Measurements from ENCODE around the gene IQGAP3. TPM values are rescaled to one million over a fixed set of nuclear protein-coding genes. Genes with fewer than 3 reads are reported as not detected.

Gene IQGAP3
- total RNA-seq, 2 donors from 2014 or later = 13.6 to 22.5 TPM

DNA sequence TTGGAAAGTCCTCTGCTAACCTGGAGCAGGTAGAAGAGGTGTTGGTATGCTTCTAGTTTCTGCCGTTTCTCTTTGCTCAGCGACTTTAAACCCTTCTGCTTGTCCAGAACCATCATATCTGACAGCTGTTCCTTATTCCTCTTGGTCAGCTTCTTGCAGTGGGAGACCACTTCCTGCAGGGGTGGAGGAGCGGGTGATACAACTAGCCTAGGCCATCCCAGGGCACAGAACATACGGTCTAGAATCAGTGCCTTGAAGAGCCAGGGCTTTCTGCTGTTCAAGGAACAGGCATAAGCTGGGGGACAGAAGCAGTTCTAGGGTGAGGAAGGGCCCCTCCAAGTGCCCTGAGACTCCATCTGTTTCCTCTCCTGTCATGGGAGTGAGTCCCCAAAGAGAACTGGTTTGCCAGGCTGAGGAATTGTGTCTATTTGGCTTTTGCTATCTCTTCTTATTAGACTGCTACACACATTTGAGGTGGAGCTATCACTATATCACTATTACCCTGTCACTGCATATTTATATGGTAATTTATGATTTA, 32.5 kb downstream of the IQGAP3 start:
- no peaks in the 10 kb centered on the region for H3K9me3 Mint-ChIP-seq
- ATAC-seq (replicated peaks in 1 of 2) (no peak), DNase-seq (no peak)
- no peaks in the 10 kb centered on the region for H3K36me3 Mint-ChIP-seq (ENCODE audit: insufficient read depth in 2 of 2)
- H3K4me1 Mint-ChIP-seq (ENCODE audit: low read depth) = no peaks in the 10 kb centered on the region
- no peaks in the 10 kb centered on the region for H3K27me3 Mint-ChIP-seq (ENCODE audit: low read depth)
- no peak overlapping the region for H3K4me3 Mint-ChIP-seq
- H3K27ac Mint-ChIP-seq = no peak overlapping the region

DNA sequence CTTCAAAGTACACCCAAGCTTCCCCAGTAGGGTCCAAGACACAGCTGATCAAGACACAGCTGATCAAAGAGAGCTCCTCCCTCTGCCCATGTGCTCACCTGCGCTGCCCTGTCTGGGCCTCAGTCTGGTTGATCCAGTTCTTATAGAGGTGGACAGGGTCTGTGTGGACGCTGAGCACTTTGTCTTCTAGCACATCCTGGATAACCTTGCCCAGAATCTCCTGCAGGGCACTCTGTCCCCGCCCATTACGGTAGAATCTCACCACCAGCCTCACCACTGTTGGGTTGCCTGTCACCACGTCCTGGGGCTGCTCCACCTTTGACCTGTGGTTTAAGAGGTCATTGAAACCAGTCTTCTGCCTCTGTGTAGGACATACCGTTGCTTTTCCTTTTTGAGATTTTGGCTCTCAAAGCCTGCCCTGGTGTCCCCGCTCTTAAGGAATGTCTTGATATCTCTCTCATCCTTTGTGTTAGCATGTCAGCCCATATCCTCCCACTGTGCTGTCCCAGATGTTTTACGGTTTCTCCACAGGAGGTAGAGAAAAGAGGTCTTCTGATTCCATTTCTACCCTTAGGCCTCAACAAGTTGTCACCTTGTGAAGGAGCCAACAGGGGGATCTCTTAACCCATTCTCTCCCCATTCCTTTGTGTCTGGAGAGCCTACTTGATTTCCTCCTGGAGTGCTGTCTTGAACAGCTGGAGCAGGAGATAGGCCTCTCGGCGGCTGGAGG, 33.5 kb downstream of the IQGAP3 start:
- DNase-seq = no peak
- H3K4me1 Mint-ChIP-seq (ENCODE audit: low read depth) = no peaks in the 10 kb centered on the region
- H3K36me3 Mint-ChIP-seq (ENCODE audit: insufficient read depth in 2 of 2) = no peaks in the 10 kb centered on the region
- no peaks in the 10 kb centered on the region for H3K27me3 Mint-ChIP-seq (ENCODE audit: low read depth)
- ATAC-seq (replicated peaks in 1 of 2) = no peak
- H3K27ac Mint-ChIP-seq = no peak overlapping the region
- no peak overlapping the region for H3K4me3 Mint-ChIP-seq
- no peaks in the 10 kb centered on the region for H3K9me3 Mint-ChIP-seq

DNA sequence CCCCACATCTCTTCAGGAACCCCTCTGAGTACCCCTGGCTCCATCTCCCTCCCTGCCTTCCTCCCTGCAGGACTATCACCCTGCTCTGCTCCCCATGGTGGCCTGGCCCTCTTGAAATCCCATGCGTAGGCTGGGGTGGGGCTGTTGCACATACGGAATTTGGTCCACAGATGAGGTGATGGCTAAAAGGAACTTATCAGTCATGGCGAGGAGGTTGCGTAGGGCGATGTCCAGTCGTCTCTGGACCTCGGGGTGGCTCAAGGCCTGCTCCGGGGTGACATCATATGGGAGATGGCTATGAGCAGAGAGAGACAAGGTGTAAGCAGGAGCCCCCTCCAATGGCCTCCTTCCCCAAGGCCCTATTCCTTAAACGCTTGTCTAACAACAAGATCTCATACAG, 35.3 kb downstream of the IQGAP3 start:
- no peaks in the 10 kb centered on the region for H3K9me3 Mint-ChIP-seq
- no peak overlapping the region for H3K27ac Mint-ChIP-seq
- ATAC-seq (replicated peaks in 1 of 2) (no peak), DNase-seq (no peak)
- no peaks in the 10 kb centered on the region for H3K36me3 Mint-ChIP-seq (ENCODE audit: insufficient read depth in 2 of 2)
- no peaks in the 10 kb centered on the region for H3K27me3 Mint-ChIP-seq (ENCODE audit: low read depth)
- H3K4me3 Mint-ChIP-seq = no peak overlapping the region
- no peaks in the 10 kb centered on the region for H3K4me1 Mint-ChIP-seq (ENCODE audit: low read depth)

DNA sequence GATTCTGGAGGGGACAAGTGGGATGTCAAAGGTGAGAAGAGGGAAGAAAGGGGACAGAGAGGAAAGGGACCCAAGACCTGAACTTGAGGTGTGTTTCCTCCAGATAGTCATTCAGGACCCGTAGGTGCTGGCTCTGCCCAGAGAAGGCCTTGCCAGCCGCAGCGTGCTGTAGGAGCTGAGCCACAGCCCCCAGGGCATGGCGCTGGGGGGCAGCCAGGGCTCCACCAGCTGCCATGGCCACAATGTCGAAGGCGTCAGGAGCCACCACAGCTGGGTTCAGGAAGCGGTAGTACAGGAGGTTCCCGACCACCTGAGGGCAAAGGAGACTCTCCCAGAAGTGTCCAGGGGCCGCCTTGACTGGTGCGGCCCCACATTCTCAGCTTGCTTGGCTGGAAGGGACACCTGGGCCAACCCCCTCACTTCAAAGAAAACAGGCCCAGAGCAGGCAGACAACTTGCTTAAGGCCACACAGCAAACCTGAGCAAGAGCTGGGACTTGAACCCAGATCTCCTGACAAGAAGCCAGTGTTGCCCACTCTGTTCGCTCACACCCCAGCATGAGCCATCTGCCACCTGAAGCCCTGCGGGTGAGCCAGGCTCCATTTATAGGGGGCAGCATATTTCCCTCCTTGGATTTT, 37.8 kb downstream of the IQGAP3 start:
- Mint-ChIP-seq H3K27ac (no peak overlapping the region), H3K36me3 (ENCODE audit: insufficient read depth in 2 of 2) (no peaks in the 10 kb centered on the region), H3K27me3 (ENCODE audit: low read depth) (no peaks in the 10 kb centered on the region)

DNA sequence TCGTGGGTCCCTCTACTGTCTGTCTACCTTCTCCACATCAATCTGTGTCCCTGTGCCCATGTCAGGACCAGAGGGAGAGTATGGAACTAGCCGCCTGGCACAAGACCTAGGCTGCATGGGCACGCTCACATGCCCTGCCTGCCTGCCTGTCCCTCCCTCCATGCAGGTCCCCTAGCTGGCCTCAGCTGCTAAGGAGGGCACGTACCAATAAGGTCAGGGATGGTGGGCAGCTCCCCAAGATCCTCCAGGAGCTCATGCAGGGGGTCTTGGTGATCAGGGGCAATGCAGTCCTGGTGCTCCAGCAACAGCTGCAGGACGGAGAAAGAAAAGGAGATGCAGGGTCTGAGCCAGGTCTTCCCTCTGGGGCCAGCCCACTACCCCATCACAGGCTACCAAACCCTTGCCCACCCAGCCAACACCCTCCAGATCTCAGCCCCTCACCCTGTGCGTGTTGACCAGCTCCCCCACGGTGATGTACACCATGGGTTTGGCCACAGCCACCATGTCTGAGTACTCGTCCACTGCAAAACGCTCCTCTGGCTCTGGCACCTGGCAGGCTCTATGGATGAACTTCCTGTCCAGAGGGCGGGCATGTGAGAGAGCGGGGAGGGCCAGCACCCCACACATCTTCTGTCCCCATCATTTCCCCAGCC, 38.7 kb downstream of the IQGAP3 start:
- H3K27ac Mint-ChIP-seq = no peak overlapping the region
- H3K9me3 Mint-ChIP-seq = no peaks in the 10 kb centered on the region
- H3K4me1 Mint-ChIP-seq (ENCODE audit: low read depth) = no peaks in the 10 kb centered on the region
- ATAC-seq (replicated peaks in 1 of 2) (no peak), DNase-seq (no peak)
- no peaks in the 10 kb centered on the region for H3K27me3 Mint-ChIP-seq (ENCODE audit: low read depth)
- H3K36me3 Mint-ChIP-seq (ENCODE audit: insufficient read depth in 2 of 2) = no peaks in the 10 kb centered on the region
- H3K4me3 Mint-ChIP-seq = no peak overlapping the region

More for the DNA sequence above, 37.8 kb downstream of the IQGAP3 start:
- no peaks in the 10 kb centered on the region for H3K9me3 Mint-ChIP-seq
- no peak overlapping the region for H3K4me3 Mint-ChIP-seq
- no peak for DNase-seq
- ATAC-seq (replicated peaks in 1 of 2) = no peak
- no peaks in the 10 kb centered on the region for H3K4me1 Mint-ChIP-seq (ENCODE audit: low read depth)

DNA sequence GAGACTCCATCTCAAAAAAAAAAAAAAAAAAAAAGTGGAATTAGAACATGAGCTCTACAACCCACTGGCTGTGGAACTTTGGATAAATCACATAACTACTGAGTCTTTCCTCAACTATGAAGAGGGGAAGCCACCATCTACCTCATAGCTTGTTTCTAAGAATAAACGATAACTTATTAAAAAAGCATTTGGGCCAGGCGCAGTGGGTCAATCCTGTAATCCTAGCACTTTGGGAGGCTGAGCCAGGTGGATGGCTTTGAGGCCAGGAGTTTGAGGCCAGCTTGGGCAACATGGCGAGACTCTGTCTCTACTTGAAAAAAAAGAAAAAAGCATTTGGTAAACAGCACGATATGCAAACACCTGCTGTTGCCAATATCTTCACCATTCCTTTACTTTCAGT, 40.0 kb downstream of the IQGAP3 start:
- DNase-seq = no peak
- no peaks in the 10 kb centered on the region for H3K9me3 Mint-ChIP-seq
- no peaks in the 10 kb centered on the region for H3K36me3 Mint-ChIP-seq (ENCODE audit: insufficient read depth in 2 of 2)
- peaks cover 13% of the 10 kb centered on the region for H3K4me1 Mint-ChIP-seq (ENCODE audit: low read depth)
- no peak overlapping the region for H3K4me3 Mint-ChIP-seq
- no peak overlapping the region for H3K27ac Mint-ChIP-seq
- no peaks in the 10 kb centered on the region for H3K27me3 Mint-ChIP-seq (ENCODE audit: low read depth)
- no peak for ATAC-seq (replicated peaks in 1 of 2)

DNA sequence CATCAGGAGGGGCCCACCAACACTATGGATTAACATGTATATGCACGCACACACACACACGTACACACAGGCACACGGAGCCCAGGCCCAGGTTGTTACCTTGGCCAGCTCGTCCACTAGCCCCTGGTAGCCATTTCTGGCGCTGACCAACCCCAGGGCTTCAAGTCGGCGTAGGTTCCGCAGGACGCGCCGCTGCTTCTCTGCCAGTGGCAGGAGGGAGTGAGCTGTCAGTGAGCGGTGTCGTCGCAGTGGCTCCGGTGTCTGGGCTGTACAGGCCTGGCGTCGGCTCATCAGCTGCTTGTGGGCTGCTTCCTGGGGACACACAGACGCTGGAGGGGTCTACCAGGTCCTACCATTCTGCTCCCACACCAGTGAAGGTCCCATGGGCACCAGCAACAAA, 42.4 kb downstream of the IQGAP3 start:
- peaks cover 26% of the 10 kb centered on the region for H3K4me1 Mint-ChIP-seq (ENCODE audit: low read depth)
- no peaks in the 10 kb centered on the region for H3K36me3 Mint-ChIP-seq (ENCODE audit: insufficient read depth in 2 of 2)
- H3K9me3 Mint-ChIP-seq = no peaks in the 10 kb centered on the region
- ATAC-seq (replicated peaks in 1 of 2) (no peak), DNase-seq (no peak)
- no peak overlapping the region for H3K27ac Mint-ChIP-seq
- H3K27me3 Mint-ChIP-seq (ENCODE audit: low read depth) = no peaks in the 10 kb centered on the region
- H3K4me3 Mint-ChIP-seq = no peak overlapping the region

DNA sequence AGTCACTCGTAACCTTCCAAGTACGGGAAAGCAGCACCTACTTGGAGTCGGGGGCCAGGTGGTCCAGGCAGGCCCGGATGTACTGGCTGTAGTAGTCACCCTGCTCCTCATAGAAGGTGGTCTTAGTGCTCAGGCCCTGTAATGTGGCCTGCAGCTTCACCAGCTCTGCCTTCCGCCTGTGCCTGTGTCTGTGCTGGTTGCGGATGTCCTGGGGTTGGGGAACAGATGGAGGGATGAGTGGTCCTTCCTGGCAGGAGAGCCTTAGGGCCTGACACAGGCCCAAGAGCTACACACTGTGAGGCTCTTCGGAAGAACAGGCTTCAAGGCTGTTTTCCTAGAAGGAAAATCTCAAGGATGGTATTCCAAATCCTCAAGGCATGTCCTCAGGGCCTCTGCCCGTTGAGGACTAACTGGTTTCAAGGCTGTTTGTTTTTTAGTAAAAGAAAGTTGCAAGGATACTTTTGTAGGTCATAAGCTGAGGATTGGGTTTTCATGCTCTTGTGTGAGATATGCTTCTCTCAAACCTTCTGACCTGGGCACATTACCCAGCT, 43.4 kb downstream of the IQGAP3 start:
- H3K4me1 Mint-ChIP-seq (ENCODE audit: low read depth) = peaks cover 36% of the 10 kb centered on the region
- no peak for ATAC-seq (replicated peaks in 1 of 2)

DNA sequence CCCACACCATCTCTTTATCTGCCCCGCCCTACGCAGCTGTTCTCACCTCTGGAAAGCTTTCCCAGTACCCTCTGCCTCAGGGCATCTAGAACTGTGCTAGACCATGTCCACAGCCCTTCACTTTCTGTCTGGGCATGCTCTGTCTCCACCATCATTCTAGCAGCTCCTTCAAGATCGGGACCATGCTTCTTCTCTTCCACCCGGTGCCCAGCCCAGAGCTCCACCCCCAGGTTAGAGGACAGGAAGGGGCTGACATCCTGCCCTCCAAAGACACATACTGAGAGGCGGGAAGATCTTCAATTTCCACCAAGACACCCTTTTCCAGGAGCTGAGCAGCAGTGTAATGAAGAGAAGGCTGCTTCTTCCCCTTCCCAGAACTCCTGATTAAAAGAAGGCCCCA, 44.1 kb downstream of the IQGAP3 start:
- no peak for ATAC-seq (replicated peaks in 1 of 2)
- Mint-ChIP-seq H3K27ac (no peak overlapping the region), H3K4me1 (ENCODE audit: low read depth) (peaks cover 40% of the 10 kb centered on the region), H3K36me3 (ENCODE audit: insufficient read depth in 2 of 2) (peaks cover 0 to 2% of the 10 kb centered on the region in 2 donors), H3K27me3 (ENCODE audit: low read depth) (no peaks in the 10 kb centered on the region), H3K4me3 (peak overlapping the region in 1 of 2 donors; percentile 6), H3K9me3 (no peaks in the 10 kb centered on the region)
- no peak for DNase-seq

More for the DNA sequence above, 43.4 kb downstream of the IQGAP3 start:
- DNase-seq = no peak
- peaks cover 0 to 2% of the 10 kb centered on the region in 2 donors for H3K36me3 Mint-ChIP-seq (ENCODE audit: insufficient read depth in 2 of 2)
- no peaks in the 10 kb centered on the region for H3K9me3 Mint-ChIP-seq
- H3K27ac Mint-ChIP-seq = no peak overlapping the region
- H3K4me3 Mint-ChIP-seq = no peak overlapping the region
- H3K27me3 Mint-ChIP-seq (ENCODE audit: low read depth) = no peaks in the 10 kb centered on the region

DNA sequence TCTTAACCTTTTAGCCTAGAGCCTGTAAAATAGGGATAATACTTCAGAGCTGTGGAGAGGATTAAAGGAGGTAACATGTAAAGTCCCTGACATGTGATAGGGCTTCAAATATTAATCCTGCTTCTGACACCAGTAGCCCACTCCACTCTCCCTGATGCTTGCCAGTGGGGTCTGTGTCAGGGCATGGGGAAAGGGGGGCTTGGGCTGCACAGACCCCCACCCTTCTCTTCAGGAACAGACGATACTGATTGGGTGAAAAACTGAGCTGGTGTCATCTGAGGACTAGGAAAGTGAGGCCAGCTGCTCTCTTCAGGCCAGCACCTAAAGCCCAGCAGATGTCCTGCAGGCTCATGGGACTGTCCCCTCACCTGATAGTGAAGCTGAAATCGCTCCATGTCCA, 44.8 kb downstream of the IQGAP3 start:
- Mint-ChIP-seq H3K4me1 (ENCODE audit: low read depth) (peaks cover 40% of the 10 kb centered on the region), H3K4me3 (no peak overlapping the region), H3K9me3 (no peaks in the 10 kb centered on the region), H3K27me3 (ENCODE audit: low read depth) (no peaks in the 10 kb centered on the region), H3K27ac (no peak overlapping the region), H3K36me3 (ENCODE audit: insufficient read depth in 2 of 2) (peaks cover 0 to 2% of the 10 kb centered on the region in 2 donors)
- ATAC-seq (replicated peaks in 1 of 2) = no peak
- no peak for DNase-seq

DNA sequence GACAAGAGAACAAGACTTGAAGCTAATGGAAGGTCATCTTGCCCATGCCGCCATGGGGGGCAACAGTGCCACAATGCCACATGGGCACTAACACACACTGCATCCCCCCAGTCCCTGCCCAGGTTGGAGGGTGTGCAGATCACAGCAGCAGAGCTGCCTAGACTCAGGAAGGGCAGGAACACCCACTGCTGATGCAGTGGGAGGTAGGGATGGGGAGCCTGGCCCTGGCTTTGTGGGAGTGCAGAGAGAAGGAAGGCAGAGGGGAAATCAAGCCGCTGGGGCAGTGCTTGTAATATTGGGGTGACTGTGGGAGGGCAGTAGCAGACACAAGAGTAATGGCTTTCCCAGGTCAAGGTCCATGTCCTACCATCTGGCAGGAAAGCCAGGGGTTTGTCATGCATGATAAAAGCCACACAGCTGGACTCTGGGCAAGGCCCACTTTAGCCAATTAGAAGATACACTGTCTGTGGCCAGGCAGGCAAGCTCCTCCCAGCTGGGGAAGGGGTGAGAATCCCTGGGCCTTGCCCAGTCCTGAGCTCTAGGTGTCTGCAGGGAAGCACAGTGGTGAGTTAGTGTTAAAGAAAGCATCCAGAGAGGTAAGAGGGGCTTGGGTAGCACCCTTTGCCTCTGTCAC, 46.4 kb downstream of the IQGAP3 start:
- ATAC-seq (replicated peaks in 1 of 2) (no peak), DNase-seq (no peak)
- H3K4me1 Mint-ChIP-seq (ENCODE audit: low read depth) = peaks cover 40% of the 10 kb centered on the region
- H3K27ac Mint-ChIP-seq = no peak overlapping the region
- no peak overlapping the region for H3K4me3 Mint-ChIP-seq
- peaks cover 0 to 2% of the 10 kb centered on the region in 2 donors for H3K36me3 Mint-ChIP-seq (ENCODE audit: insufficient read depth in 2 of 2)
- H3K27me3 Mint-ChIP-seq (ENCODE audit: low read depth) = no peaks in the 10 kb centered on the region
- H3K9me3 Mint-ChIP-seq = no peaks in the 10 kb centered on the region

DNA sequence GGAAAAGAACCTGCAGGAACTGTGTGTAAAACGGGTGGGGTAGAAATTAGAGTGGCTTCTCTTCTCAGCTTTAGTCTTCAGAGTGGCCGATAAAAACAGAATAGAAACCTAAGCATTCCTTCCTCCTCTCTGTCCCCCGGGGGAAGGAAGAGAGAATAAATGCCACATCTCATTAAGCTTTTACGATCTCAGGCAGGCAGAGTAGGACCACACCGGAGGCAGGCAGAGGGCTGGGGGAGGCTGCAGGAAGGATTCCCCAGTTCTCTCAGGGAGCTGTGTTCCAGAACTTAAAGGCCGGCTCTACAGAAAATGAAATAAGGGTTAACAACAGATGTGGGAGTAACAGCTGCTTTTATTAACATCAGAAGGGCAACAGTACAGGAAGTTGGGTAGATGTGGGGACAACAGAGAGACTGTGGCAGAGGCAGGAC, 47.3 kb downstream of the IQGAP3 start:
- no peaks in the 10 kb centered on the region for H3K27me3 Mint-ChIP-seq (ENCODE audit: low read depth)
- H3K36me3 Mint-ChIP-seq (ENCODE audit: insufficient read depth in 2 of 2) = peaks cover 0 to 2% of the 10 kb centered on the region in 2 donors
- H3K9me3 Mint-ChIP-seq = no peaks in the 10 kb centered on the region
- ATAC-seq (replicated peaks in 1 of 2) = no peak
- H3K4me1 Mint-ChIP-seq (ENCODE audit: low read depth) = peaks cover 40% of the 10 kb centered on the region
- H3K27ac Mint-ChIP-seq = peak overlapping the region; percentile 27
- peak overlapping the region; percentile 59 to 70 for H3K4me3 Mint-ChIP-seq
- DNase-seq = no peak

DNA sequence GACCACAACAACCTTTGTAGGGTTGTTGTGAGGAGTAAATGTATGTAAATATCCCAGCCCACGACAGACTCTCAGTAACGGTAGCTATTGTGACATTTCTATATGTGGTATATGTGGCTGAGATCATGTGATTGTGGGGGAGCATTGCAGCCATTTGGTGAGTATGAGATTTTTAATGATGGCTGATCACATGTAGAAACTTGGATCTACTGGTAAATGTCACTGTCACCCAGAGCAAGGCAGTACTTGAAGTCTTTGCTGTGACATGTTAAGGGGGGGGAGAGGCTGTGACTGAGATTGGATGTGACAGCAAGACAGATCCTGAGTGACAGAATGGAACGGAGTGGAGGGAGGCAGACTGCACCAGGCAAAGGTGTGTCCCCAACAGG, 47.9 kb downstream of the IQGAP3 start:
- peak overlapping the region; percentile 7 for H3K27ac Mint-ChIP-seq
- no peaks in the 10 kb centered on the region for H3K9me3 Mint-ChIP-seq
- H3K4me3 Mint-ChIP-seq = peak overlapping the region; percentile 59 to 70
- DNase-seq (peak; percentile 43 to 44), ATAC-seq (replicated peaks in 1 of 2) (peak; percentile 88 to 93)
- peaks cover 0 to 2% of the 10 kb centered on the region in 2 donors for H3K36me3 Mint-ChIP-seq (ENCODE audit: insufficient read depth in 2 of 2)
- H3K27me3 Mint-ChIP-seq (ENCODE audit: low read depth) = no peaks in the 10 kb centered on the region
- H3K4me1 Mint-ChIP-seq (ENCODE audit: low read depth) = peaks cover 40% of the 10 kb centered on the region
